Bronchial epithelial cell (primary cell): ENCODE results near the gene DPT. TPM values are rescaled to one million over a fixed set of nuclear protein-coding genes. Genes with fewer than 3 reads are reported as not detected.

Experiments
- DNase-seq: peaks from one replicate; pipeline ENCODE4 v3.0.0-alpha.2; 2010; ENCODE audit warnings: low read depth
- FAIRE-seq: peaks from 2 replicates; lab custom pipeline; 2011; peaks lifted over from hg19 to GRCh38; lab: Jason Lieb, UNC
- H3K27me3 ChIP-seq: 2 replicates; pipeline ENCODE4 v1.5.1; 2011; ENCODE audit warnings: low read length; ENCODE audit not compliant: control insufficient read depth, insufficient read depth
- H3K36me3 ChIP-seq: 2 replicates; pipeline ENCODE4 v1.5.1; 2011; ENCODE audit warnings: low read length; ENCODE audit not compliant: control insufficient read depth, insufficient read depth
- H3K4me3 ChIP-seq: 2 replicates; pipeline ENCODE4 v1.5.1; 2011; ENCODE audit warnings: mild to moderate bottlenecking, low read depth, low read length, control low read depth
- total RNA-seq: library from RNA; depleted of rRNA; stranded (reverse); fragments of >200 nt; gene quantifications from 2 replicates; pipeline ENCODE4 v1.2.1, GENCODE V29; 2014
- TF ChIP-seq, protein P1 (sequence below): IDR thresholded peaks from 2 replicates; pipeline ENCODE4 v1.5.1; 2011; ENCODE audit warnings: mild to moderate bottlenecking, moderate library complexity, low read length, control low read depth, inconsistent platforms; ENCODE audit not compliant: insufficient read depth, severe bottlenecking

Gene DPT
- total RNA-seq, 1 donor from 2014 or later = not detected

DNA sequence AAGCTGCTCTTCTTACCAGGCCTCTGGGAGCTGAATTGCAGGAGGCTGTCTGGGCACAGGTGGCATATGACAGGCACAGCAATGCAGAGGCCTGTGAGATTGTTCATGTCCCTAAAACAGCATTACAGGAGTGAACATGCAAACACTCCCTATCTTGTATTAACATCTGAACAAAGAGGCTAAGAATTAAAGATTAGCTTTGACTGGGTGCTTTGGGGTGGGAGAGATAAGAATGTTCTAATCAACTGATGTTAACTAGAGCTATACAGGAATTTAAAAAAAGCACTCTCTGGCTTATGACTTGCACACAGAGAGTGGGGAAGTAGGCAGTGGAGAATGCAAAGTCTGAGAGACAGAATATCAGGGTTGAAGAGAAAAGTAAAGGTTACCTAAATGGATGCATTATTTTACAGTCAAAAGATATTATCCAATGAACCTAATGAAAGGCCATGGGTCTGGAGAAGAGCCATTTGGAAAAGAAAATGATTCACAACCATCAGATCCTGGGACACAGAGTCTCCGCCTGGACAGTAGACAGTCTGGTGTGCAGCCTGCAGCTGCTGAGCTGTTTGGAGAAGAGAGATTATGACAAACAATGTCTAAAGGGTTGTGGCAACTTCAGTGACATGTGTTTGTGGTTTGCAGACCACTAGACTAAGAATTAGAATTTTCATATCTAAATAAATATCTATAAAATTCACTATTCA is 20.2 kb downstream of the DPT start:
- H3K27me3 ChIP-seq = no peaks in the 10 kb centered on the region
- H3K36me3 ChIP-seq = no peaks in the 10 kb centered on the region
- TF ChIP-seq, protein P1, sequence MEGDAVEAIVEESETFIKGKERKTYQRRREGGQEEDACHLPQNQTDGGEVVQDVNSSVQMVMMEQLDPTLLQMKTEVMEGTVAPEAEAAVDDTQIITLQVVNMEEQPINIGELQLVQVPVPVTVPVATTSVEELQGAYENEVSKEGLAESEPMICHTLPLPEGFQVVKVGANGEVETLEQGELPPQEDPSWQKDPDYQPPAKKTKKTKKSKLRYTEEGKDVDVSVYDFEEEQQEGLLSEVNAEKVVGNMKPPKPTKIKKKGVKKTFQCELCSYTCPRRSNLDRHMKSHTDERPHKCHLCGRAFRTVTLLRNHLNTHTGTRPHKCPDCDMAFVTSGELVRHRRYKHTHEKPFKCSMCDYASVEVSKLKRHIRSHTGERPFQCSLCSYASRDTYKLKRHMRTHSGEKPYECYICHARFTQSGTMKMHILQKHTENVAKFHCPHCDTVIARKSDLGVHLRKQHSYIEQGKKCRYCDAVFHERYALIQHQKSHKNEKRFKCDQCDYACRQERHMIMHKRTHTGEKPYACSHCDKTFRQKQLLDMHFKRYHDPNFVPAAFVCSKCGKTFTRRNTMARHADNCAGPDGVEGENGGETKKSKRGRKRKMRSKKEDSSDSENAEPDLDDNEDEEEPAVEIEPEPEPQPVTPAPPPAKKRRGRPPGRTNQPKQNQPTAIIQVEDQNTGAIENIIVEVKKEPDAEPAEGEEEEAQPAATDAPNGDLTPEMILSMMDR = no peak
- DNase-seq (no peak), FAIRE-seq (no peak)
- H3K4me3 ChIP-seq = no peak overlapping the region

DNA sequence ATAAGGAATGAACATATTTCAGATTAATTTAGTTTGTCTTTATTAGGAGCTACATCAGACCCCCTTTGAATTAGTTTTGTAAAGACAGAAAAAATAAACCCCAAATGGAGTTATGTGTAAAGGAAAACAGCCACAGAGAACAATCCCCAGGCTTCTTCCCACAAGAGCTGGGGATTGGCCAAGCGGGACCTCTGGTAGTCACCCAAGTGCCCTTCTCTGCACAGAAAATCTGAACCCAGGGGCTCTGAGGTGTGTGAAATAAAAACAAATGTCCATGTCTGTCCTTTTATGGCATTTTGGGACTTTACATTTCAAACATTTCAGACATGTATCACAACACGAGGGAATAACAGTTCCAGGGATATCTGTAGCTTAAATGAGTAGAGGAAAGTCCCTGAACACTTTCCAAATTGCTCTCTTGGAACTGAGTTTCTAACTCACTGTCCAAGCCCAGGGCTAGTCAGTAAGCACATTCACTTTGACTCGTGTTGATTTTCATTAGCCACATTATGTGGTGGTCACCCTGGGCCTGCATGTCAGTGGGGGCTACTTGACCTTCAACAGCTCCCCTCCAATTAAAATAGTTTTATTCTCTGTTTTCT is 22.5 kb downstream of the DPT start:
- DNase-seq = no peak

DNA sequence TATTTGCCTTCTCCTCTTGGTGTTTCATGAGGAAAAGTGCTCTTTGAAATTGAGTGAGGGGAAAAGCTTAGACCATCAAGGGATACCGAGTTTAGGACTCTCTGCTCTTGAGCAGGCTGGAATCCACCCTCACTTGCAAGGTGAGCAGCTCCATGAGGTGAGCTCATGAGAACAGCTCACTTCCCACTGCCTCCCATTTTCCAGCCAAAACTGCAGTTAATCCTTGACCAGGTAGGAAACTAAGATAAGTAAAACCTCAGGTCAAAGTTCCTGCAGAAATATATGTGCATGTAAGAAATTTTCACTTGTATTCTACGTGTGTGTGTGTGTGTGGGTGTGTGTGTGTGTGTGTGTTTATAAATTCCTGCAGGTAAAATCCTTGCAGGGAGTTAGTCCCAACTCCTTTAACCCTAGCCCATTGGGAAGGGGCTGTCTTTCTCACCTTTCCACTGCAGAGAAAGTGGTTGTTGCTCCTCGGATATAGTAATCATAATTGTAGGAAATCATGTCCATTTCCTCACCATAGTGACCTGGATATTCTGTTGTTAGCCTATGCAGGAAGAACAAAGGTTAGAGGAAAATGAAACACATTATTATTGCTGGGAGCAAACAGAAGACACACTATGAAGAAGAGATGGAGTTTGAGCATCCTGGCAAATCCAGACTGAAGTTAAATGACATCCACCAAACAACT is 28.3 kb downstream of the DPT start:
- TF ChIP-seq, protein P1 = no peak
- DNase-seq (no peak), FAIRE-seq (no peak)
- Histone ChIP-seq H3K4me3 (no peak overlapping the region), H3K27me3 (no peaks in the 10 kb centered on the region), H3K36me3 (no peaks in the 10 kb centered on the region)

More for the DNA sequence above, 22.5 kb downstream of the DPT start:
- no peaks in the 10 kb centered on the region for H3K27me3 ChIP-seq
- TF ChIP-seq, protein P1 = no peak
- H3K36me3 ChIP-seq = no peaks in the 10 kb centered on the region
- no peak for FAIRE-seq
- no peak overlapping the region for H3K4me3 ChIP-seq

GRCh38 chr1:168698453-168698852 is 30.6 kb downstream of the DPT start:
- no peaks in the 10 kb centered on the region for H3K27me3 ChIP-seq
- no peak for FAIRE-seq
- TF ChIP-seq, protein P1 = no peak
- H3K4me3 ChIP-seq = no peak overlapping the region
- H3K36me3 ChIP-seq = no peaks in the 10 kb centered on the region
- no peak for DNase-seq

GRCh38 chr1:168697356-168698126 is 31.5 kb downstream of the DPT start:
- FAIRE-seq (no peak), DNase-seq (no peak)
- TF ChIP-seq, protein P1 = no peak
- Histone ChIP-seq H3K36me3 (no peaks in the 10 kb centered on the region), H3K4me3 (no peak overlapping the region), H3K27me3 (no peaks in the 10 kb centered on the region)
